Activated CD4-positive, alpha-beta T cell treated with anti-CD3 and anti-CD28 coated beads for 48 hours (primary cell): ENCODE results near the gene RFC2.
"Not testable (repeated sequence)": the region's sequence is repeated elsewhere in the genome, so short reads cannot be mapped to it uniquely, and the experiment has no call there.

ENCODE experiments used
- DNase-seq: peaks from one replicate; pipeline ENCODE4 v3.0.0-alpha.2; 2020

Gene RFC2

DNA sequence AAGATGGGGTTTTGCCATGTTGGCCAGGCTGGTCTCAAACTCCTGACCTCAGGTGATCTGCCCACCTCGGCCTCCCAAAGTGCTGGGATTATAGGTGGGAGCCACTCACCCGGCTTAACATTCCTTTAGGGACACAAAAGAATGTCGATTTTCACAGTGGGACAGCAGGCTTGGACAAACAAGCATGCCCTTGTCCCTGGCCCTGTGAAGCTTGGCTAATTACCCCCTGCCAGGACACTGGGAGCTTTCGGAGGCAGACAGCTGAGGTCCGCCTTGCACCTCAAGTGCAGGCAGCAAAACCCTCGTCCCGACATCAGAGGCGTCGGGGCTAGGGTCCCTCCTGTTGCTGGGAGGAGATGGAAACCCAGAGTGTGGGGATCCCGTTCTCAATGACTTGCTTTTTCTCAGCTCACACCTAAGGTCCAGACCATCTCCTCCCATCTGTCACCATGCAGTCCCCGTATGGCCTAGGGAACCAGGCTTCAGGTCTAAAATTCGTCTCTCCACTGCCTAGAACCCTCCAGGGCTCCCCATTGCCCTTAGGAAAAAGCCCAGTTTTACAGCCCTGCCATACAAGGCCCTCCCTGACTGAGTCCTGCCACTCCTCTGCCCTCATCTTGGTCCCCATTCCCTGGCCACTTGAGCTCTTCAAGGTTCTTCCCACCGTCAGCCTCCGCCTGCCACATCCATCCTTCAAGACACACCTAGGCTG, 28.7 kb upstream of the RFC2 start:
- no peak for DNase-seq

DNA sequence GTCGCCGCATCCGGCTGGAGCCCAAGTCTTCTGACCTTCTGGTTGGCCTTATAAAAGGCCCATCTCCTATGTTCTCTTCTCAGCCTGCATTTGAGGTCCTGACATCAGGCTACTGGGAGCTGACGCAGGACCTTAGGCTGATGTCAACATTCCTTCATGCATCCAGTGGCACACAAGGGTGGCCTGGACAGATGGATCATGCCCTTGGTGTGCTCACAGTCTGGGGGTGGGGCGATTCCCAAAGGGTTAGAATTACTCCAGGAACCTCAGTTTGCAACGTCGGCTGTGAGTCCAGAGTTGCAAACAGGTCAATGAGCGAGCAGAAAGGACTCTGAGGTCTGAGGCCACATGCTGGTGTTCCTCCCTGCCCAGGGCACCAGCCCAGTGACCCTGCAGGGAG, 26.8 kb upstream of the RFC2 start:
- DNase-seq = no peak

GRCh38 chr7:74277636-74278035, 23.4 kb upstream of the RFC2 start:
- DNase-seq = no peak

GRCh38 chr7:74275401-74275881, 21.2 kb upstream of the RFC2 start:
- no peak for DNase-seq

DNA sequence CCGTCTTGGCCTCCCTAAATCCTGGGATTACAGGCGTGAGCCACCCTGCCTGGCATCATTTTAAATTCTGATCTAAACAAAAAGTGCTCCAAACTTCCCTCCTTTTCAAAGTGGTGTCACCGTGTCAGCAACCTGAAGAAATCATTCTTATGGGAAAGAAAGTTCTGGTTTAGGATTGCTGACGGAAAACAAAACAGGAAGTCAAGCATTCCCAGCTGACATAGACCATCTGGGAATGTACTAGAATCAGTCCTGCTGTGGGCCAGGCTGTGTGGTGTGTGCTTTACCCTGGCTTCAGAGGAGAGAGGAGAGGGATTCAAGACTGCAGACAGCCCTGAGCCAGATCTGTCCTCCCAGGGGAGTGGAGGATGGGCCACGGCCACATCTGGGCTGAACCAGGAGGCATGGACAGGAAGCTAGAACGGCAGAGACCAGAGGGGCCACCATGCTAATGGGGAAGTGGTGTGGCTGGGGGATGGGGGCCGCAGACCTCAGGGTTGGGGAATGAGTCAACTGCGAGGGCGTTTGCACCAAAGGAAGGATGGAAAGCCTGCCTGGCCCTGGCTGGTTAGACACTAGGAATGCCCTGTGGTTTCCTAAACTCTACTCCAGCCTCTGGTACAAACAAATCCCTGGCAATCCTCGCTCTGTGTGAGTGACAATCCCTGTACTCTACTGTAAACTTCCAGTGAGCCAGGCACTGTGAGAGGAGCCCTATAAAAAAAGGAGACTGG, 18.3 kb upstream of the RFC2 start:
- peak; percentile 30 for DNase-seq

GRCh38 chr7:74271742-74272141, 17.5 kb upstream of the RFC2 start:
- no peak for DNase-seq

DNA sequence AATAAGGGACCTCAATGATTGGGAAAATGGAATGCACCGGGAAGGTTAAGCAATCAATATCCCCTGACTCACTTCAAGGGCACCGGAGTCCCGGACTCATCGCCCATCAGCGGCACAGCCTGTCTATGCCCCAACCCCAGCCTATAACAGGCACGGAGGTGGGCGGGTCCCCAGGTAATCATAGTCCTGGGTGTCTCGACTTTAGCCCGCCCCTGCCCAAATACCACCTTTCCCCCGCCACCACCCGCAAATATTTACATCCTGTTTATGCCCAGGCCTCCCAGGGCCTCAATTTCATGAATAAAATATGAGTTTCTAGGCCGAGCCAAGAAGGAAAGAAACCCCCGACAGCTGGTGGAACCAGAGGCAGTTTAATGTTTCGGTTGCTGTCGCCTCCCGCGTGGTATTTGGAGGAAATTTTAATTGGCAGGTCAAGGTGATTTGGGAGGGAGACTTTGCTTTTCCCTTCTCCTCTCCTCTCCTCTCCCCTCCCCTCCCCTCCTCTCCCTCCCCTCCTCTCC, 15.6 kb upstream of the RFC2 start:
- DNase-seq = peak; percentile 64

- DNase-seq = no peak
These were observed 13.8 kb upstream of the RFC2 start for GRCh38 chr7:74267756-74268565.

GRCh38 chr7:74266191-74266963, 12.2 kb upstream of the RFC2 start:
- no peak for DNase-seq

DNA sequence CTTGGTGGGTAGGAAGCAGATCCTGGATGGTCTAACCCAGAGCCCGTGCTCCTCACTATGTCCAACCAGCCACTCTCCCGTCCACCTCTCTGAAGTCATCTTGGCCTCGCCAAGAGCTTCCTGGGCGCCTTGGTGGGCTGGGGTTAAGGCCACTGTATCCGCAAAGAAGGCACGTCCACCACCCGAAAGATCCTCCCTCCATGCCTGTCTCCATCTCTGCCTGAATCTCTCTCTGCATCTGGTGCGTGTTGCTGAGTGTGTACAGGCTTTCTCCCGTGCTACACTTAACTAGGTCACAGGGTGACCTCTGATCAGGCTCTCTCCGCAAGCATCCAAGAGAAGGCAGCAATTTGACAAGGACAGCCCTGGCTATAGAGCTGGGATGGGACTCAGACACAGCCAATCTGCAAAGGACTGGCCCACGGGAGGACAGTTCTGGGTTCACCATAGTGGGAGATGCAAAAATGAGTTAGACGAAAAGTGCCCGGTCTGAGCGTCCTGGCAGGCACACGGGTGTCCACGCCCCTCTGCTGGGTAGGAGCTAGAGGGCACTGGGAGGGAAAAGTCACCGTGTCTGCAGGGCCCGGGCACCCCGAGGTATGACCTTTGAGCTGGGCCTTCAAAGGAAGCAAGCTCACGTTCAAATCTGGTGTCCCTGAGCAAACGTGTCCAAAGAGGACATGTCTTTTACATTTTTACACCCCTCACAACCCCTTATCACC, 9.4 kb upstream of the RFC2 start:
- no peak for DNase-seq

DNA sequence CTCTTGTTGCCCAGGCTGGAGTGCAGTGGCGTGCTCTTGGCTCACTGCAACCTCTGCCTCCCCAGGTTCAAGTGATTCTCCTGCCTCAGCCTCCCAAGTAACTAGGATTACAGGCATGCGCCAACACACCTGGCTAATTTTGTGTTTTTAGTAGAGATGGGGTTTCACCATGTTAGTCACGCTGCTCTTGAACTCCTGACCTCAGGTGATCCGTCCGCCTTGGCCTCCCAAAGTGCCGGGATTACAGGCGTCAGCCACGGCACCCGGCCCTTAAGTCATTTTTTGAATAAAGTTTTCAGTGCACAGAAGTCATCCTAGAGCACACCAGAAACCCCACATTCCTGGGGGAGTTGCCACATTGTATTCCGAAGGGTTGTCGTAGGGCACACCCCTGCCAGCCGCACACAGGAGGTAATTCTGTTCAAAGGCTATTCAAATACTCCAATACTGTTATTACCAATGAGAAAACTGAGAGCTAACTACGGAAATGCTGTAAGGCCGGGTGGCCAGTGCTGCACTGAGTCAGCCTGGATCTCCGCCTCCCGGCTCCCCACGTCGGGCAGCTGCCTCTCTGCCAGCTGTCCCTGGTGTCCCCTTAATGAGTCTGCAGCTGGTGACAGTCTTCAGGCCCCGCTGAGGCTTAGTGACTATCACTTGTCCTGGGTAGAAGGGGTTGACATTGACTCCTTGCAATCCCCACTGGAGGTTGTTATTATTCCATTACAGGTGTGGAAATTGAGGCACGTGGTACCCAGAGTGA, 8.6 kb upstream of the RFC2 start:
- no peak for DNase-seq

GRCh38 chr7:74258639-74259038, 4.4 kb upstream of the RFC2 start:
- no peak for DNase-seq

- DNase-seq = no peak
These were observed 2.6 kb upstream of the RFC2 start for GRCh38 chr7:74256491-74257408.

DNA sequence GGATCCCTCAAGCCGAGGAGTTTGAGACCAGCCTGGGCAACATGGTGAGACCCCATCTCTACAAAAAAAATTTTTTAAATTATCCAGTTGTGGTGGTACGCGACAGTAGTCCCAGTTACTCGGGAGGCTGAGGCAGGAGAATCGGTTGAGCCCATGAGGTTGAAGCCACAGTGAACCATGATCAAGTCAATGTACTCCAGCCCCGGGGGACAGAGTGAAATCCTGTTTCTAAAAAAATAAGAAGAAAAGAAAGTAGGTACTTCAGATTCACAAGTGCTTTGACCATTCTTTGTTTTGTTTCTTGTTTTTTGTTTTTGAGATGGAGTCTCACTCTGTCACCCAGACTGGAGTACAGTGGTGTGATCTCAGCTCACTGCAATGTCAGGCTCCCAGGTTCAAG, 1.3 kb upstream of the RFC2 start:
- not testable (repeated sequence) for DNase-seq

DNA sequence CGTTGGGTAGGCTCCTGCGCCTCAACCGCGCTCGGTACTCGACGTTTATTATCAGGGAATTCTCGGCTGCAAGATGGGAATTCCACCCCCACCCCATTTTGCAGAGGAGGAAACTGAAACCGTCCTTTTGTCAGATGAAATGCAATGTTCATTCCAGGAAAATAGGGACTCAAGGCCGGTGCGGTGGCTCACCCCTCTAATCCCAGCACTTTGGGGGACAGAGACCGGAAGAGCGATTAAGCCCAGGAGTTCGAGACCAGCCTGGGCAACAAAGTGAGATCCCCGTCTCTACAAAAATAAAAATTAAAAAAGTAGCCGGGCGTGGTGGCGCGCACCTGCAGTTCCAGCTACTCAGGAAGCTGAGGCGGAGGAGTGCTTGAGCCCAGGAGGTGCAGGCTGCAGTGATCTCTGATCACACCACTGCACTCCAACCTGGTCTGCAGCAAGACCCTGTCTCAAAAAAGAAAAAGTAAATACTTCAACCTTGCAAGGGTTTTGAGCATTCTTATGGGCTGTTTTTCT, 720 bp upstream of the RFC2 start:
- peak; percentile 17 for DNase-seq

DNA sequence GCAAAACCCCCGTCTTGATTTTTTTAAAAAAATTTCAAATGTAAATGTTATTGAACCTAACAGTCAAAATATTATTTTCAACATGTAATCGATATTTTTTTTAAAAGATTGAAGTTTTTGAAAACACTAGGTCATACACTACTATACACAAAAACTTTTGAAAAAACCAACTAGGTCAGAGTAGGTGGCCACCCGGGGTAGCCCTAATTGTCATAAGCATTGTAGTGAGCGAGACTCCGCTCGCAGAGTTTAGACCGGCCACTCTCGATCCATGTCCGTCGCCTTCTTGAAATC, 417 bp downstream of the RFC2 start:
- no peak for DNase-seq

DNA sequence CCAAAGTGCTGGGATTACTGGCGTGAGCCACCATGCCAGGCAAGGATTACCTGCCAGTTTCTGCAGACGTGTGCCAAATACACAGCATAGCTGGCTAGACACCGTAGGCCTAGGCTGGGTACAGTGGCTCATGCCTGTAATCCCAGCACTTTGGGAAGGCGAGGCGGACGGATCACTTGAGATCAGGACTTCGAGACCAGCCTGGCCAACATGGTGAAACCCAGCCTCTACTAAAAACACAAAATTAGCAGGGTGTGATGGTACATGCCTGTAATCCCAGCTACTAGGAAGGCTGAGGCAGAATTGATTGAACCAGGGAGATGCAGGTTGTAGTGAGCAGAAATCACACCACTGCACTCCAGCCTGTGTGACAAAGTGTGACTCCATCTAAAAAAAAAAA, 868 bp downstream of the RFC2 start:
- DNase-seq = no peak

- no peak for DNase-seq
These were observed 1.3 kb downstream of the RFC2 start for GRCh38 chr7:74252893-74253292.

GRCh38 chr7:74249058-74249457, 5.1 kb downstream of the RFC2 start:
- DNase-seq = not testable (repeated sequence)

- no peak for DNase-seq
These were observed 6.0 kb downstream of the RFC2 start for GRCh38 chr7:74248156-74248555.
